HG03039 (cell line): Measurements from ENCODE around the gene CCR6.

Source experiments
- ATAC-seq: cut with Tn5 transposase; IDR thresholded peaks from one replicate; pipeline ENCODE4 v1.9.1; 2021; ENCODE audit warnings: mild to moderate bottlenecking, moderate library complexity; ENCODE audit not compliant: unreplicated experiment

Gene CCR6

GRCh38 chr6:167097770-167098169 is 25.1 kb upstream of the CCR6 start:
- no peak for ATAC-seq

DNA sequence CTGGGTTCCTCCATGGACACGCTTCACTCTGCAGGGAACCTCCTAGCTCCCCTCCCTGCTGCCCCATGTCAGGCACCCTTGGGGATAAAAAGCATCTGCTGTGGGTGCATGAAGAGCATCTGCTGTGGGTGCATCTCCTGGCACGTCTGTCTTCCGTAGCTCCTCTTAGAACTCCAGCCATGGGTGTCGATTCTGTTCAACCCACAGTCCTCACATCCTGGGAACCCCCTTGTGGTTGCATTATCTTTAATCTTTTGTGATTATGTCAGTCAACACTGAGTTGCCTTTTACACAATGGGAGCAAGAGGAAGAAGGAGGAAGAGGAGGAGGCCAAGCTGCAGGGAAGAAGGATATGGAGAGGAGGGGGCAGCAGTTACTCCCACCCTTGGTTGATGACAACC is 24.1 kb upstream of the CCR6 start:
- no peak for ATAC-seq

- ATAC-seq = no peak
Measured at GRCh38 chr6:167099707-167100106, 23.2 kb upstream of the CCR6 start.

DNA sequence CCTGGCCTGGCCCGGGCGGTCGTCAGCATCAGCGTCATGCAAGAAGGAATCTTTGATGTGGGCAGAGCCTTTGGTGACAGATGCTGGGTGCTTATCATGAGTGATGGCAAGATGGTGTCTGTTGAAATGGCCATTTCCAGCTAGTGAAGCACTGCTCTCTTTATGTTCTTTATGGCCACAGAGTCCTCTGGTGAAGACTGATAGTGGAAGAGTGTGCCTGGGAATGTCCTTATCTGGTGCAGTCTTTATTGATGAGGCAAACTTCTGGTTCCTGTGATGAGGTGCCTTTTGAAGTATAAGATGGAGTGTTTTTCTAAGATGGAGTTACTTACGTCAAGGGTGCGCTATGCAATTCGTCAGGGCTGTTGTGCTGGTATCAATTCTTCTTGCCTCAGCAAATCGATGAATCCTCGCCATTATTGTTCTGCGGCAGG is 22.6 kb upstream of the CCR6 start:
- ATAC-seq = no peak

GRCh38 chr6:167102318-167102717 is 20.6 kb upstream of the CCR6 start:
- no peak for ATAC-seq

DNA sequence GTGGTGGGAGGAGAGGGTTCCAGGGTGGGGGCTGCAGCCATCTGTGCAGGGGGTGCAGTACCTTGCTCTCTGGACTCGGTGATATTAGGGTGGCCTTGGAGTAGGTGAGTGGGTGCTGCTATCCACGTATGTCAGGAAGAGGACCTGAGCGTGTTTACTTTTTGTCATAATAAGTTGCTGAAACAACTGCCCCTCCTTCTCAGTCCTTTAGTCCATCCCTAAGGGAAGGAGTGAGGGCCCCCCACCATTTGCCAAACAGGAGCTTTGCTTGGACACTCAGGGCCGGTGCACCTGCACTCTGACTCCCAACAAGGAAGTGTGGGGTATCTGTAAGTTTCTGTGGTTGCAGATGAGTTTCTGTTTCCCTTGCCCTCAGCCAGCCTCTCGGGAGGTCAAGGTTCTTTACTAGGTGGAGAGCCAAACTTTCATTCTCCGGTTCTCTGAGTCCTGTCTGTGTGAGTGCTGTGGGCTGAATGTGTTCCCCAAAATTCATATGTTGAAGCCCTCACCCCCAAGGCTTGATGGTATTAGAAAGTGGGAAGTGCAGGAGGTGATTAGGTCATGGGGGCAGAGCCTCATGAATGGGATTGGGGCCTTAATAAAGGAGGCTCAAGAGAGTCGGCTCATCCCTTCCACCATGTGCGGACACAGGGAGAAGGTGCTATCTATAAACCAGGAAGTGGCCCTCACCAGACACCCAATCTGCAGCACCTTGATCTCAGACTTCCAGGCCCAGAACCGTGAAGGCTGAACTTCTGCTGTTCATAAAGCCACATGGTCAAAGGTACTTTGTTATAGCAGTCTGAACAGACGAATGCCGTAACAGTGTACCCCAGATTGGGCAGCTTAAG is 19.6 kb upstream of the CCR6 start:
- peak; percentile 87 for ATAC-seq

- ATAC-seq = no peak
Measured at GRCh38 chr6:167104388-167104787, 18.5 kb upstream of the CCR6 start.

GRCh38 chr6:167105060-167105459 is 17.8 kb upstream of the CCR6 start:
- no peak for ATAC-seq

DNA sequence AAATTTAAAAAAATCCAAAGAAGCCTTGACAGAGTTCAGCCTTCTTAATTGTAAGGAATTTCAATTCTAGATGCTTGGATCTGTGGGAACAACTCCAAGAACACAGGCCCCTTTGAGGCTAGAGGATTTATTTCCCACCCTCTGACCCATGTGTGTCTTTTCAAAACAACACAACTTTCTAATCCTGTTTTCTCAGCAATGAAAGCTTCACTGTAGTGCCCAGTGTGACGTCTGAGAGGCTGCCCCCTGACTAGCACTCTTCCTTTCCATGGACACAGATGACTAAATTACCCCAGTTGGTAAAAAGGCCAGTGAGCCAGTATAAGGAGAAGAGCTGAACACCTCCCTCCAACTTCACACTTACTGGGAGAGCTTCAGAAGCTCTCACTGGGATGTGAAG is 16.5 kb upstream of the CCR6 start:
- no peak for ATAC-seq

- ATAC-seq = no peak
Measured at GRCh38 chr6:167107787-167108186, 15.1 kb upstream of the CCR6 start.

- no peak for ATAC-seq
Measured at GRCh38 chr6:167108278-167108677, 14.6 kb upstream of the CCR6 start.

DNA sequence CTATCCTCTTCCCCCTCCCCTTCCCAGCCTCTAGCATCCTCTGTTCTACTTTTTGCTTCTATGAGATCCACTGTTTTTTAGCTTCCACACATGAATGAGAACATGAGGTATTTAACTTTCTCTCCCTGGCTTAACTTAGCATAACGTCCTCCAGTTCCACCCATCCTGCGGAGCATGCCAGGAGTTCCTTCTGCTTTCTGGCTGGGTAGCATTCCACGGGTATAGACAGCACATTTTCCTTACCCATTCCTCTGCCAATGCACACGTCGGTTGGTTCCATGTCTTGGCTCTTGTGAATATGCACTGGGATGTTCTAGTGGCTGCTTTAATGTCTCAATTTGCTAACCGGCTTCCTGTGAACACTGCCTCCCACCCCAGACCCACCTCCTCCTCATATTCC is 13.2 kb upstream of the CCR6 start:
- ATAC-seq = no peak

- ATAC-seq = no peak
Measured at GRCh38 chr6:167111597-167111996, 11.3 kb upstream of the CCR6 start.

DNA sequence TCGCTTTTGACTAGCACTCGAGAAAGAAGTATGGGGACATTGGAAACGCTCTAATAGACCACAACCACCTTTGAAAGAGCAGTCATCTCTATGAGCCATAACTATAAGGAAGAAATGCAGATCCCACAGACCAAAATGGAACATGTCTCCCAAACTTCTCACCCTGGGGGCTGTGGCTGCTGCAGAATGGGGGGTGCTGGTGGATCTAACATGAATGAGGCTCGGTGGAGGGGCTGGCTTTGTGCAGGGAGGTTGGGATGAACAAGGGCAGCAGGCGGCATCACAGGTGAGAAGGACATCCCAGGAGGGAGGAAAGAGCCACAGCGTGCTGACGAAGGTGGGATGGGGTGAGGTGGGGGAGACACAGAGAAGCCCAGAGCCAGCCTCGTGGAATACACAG is 10.5 kb upstream of the CCR6 start:
- ATAC-seq = no peak

GRCh38 chr6:167113047-167113754 is 9.7 kb upstream of the CCR6 start:
- ATAC-seq = peak; percentile 35

DNA sequence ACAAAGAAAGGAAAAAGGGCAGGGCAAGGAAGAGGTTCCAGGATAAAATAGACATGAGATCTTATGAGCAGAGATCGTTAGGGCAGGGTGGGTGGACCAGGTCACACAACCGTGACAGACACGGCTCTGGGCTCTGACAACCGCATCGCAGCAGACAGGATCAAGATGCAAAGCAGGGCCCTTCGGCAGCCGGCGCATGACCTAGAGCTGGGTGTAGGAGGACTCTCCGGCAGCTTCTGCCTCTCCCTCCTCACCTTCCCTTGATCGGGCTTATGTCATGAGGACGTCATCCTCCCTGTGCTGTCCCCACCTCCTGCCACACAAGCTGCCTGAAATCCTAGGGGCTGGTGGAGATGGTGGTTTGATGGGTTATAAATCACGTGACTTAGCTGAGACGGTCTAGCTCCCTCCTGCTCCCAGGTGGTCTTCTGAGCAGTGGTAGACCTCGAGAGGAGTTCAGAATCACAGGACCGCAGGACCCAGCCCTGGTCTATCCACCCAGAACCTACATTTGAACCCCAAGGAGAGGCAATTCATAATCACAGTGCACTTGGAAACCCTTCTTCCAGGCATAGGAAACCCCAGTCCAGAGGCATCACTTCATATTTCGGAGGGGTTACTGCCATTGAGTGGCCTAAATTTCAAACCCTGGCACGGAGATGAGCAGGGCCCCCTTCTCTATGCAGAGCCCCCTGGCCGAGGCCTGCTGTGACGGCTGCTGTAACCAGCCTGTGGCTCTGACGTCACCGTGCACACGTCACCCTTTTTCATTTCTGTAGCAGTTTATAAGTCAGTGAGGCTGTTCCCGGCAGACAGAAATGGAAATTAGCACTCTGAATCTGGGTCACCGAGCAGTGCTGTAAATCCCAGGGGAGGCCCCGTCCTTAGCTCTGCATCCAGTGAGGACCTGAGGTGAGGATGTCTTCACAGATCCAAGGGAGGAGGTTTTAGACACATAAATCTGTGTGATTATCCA is 8.7 kb upstream of the CCR6 start:
- ATAC-seq = peak; percentile 81

- ATAC-seq = no peak
Measured at GRCh38 chr6:167115054-167115453, 7.8 kb upstream of the CCR6 start.

- ATAC-seq = no peak
Measured at GRCh38 chr6:167116109-167116837, 6.6 kb upstream of the CCR6 start.

DNA sequence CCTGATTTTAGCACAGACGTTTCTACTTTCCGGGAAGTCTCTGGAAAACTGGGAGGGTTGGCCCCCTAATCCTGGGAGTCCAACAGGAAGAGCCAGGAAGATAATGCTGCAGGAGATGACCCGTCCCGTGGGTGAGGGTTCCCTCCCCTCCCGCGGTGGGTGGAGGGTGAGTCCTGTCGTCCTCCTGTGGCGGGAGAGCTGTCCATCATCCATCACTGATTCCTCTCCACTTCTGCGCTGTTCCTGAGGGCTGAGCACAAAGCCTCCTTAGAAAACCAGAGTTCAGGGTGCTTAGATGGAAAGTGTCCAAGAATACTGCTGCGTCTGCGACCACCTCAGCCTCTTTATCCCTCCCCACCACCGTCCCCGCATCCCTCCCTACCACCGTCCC is 6.1 kb upstream of the CCR6 start:
- no peak for ATAC-seq

DNA sequence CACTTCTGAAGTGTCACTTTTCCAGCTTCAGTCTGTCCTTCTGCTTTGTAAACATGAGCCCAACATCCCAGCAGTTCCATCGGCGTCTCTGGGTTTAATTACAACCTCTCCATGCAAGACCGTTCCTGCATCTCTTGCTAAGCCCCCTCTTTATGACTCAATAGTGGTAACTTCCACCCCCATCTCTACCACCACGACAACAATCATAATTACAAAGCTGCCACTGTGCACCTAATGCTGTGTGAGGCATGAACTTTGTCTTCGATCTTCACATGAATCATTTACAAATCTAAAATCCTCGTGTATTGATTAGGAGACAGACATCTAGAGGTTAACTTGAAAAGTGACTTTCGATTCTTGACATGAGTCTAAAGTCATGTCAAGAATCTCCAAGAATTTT is 4.9 kb upstream of the CCR6 start:
- no peak for ATAC-seq

GRCh38 chr6:167118839-167119238 is 4.1 kb upstream of the CCR6 start:
- no peak for ATAC-seq
